CD4-positive, CD25-positive, alpha-beta regulatory T cell (primary cell): ENCODE data around the gene CAD. TPM values are rescaled to one million over a fixed set of nuclear protein-coding genes. Genes with fewer than 3 reads are reported as not detected.
"Not testable (repeated sequence)": the region's sequence is repeated elsewhere in the genome, so short reads cannot be mapped to it uniquely, and the experiment has no call there.

ENCODE experiments used
- ATAC-seq, 2 donors: fragments of 150-1000 bp; cut with Tn5 transposase; one replicate each; pipeline ENCODE4 v1.10.0; 2021; ENCODE audit warnings: low read depth in 2 of 2, moderate number of reproducible peaks in 2 of 2, moderate library complexity in 1 of 2
- DNase-seq, 3 donors: peaks; one replicate each; pipeline versions ENCODE4 v3.0.0 to v3.0.0-alpha.2; 2012 to 2022; ENCODE audit warnings: mixed read lengths in 1 of 3
- H3K27ac ChIP-seq: one replicate; pipeline ENCODE4 v1.7.0; 2013; ENCODE audit warnings: mild to moderate bottlenecking, low read length; ENCODE audit not compliant: insufficient read depth, poor library complexity, severe bottlenecking
- H3K27me3 ChIP-seq: one replicate; pipeline ENCODE4 v1.7.0; 2013; ENCODE audit warnings: low read length; ENCODE audit not compliant: control insufficient read depth, insufficient read depth
- H3K36me3 ChIP-seq: one replicate; pipeline ENCODE4 v1.7.0; 2013; ENCODE audit warnings: mild to moderate bottlenecking, low read length, moderate library complexity; ENCODE audit not compliant: control insufficient read depth, insufficient read depth
- H3K4me1 ChIP-seq: 2 replicates; pipeline ENCODE4 v1.7.0; 2013; ENCODE audit warnings: mild to moderate bottlenecking, low read length; ENCODE audit not compliant: insufficient read depth, control insufficient read depth, poor library complexity, severe bottlenecking
- H3K4me3 ChIP-seq: one replicate; pipeline ENCODE4 v1.7.0; 2013; ENCODE audit warnings: low read depth, mild to moderate bottlenecking, low read length, moderate library complexity
- H3K9me3 ChIP-seq, 2 experiments: 1 replicate in 1 of 2; 2 replicates in 1 of 2; pipeline ENCODE4 v1.7.0; 2013; ENCODE audit warnings: low read length in 2 of 2, mild to moderate bottlenecking in 1 of 2, moderate library complexity in 1 of 2; ENCODE audit not compliant: control insufficient read depth in 2 of 2
- H3K27ac Mint-ChIP-seq, 3 donors: one replicate each; pipeline ENCODE4 v1.8.0; 2020 to 2022; ENCODE audit warnings: mild to moderate bottlenecking in 3 of 3, mixed read lengths in 3 of 3, moderate library complexity in 2 of 3
- H3K27me3 Mint-ChIP-seq: one replicate; pipeline ENCODE4 v1.8.0; 2022; ENCODE audit warnings: mild to moderate bottlenecking, mixed read lengths
- H3K36me3 Mint-ChIP-seq: one replicate; pipeline ENCODE4 v1.8.0; 2020; ENCODE audit warnings: mixed read lengths
- H3K4me1 Mint-ChIP-seq, 4 donors: one replicate each; pipeline ENCODE4 v1.8.0; 2020 to 2022; ENCODE audit warnings: mixed read lengths in 4 of 4, mild to moderate bottlenecking in 1 of 4
- H3K4me3 Mint-ChIP-seq, 4 donors: one replicate each; pipeline ENCODE4 v1.8.0; 2020 to 2022; ENCODE audit warnings: mild to moderate bottlenecking in 4 of 4, mixed read lengths in 4 of 4, moderate library complexity in 3 of 4
- H3K9me3 Mint-ChIP-seq, 7 donors: one replicate each; pipeline ENCODE4 v1.8.0; 2020 to 2022; ENCODE audit warnings: mixed read lengths in 7 of 7, mild to moderate bottlenecking in 3 of 7, moderate library complexity in 2 of 7
- polyA plus RNA-seq, 4 donors: library from polyadenylated mRNA; unstranded; fragments of 300-500 nt; fragmentation: Illumina TruSeq; gene quantifications; one replicate each; pipeline ENCODE4 v1.2.3, GENCODE V29; 2021
- total RNA-seq: library from RNA; stranded (reverse); gene quantifications from one replicate; pipeline ENCODE4 v1.2.3, GENCODE V29; 2022

Gene CAD
- total RNA-seq (27.4 TPM), polyA plus RNA-seq (10 to 100 TPM; 12.2 to 18.4 (median 13.8) TPM)

- peaks cover 30% of the 10 kb centered on the region for H3K4me1 ChIP-seq
- Mint-ChIP-seq H3K4me3 (peak within 1 kb of the TSS; percentile 95 to 99 (median 98)), H3K27me3 (peaks cover 4% of the 10 kb centered on the region), H3K27ac (peak within 1 kb of the TSS; percentile 92 to 95 (median 95)), H3K36me3 (peaks cover 19% of the 10 kb centered on the region), H3K4me1 (peaks cover 10 to 56% (median 39%) of the 10 kb centered on the region in 4 donors), H3K9me3 (peaks cover 0 to 1% (median 0%) of the 10 kb centered on the region in 7 donors)
- ATAC-seq, result peak; percentile 84 to 85
- peaks cover 17% of the 10 kb centered on the region for H3K36me3 ChIP-seq
- peak within 1 kb of the TSS; percentile 79 for H3K4me3 ChIP-seq
- H3K27me3 ChIP-seq, result no peaks in the 10 kb centered on the region
- no peaks in the 10 kb centered on the region for H3K9me3 ChIP-seq
- H3K27ac ChIP-seq, result peak within 1 kb of the TSS; percentile 84
- DNase-seq, result peak; percentile 79 to 92 (median 80)
These were observed at the start of gene CAD for GRCh38 chr2:27217173-27218121. Gene CAD (plus strand): TSS chr2:27217369. CDS start chr2:27217552, 183 bp downstream.

DNA sequence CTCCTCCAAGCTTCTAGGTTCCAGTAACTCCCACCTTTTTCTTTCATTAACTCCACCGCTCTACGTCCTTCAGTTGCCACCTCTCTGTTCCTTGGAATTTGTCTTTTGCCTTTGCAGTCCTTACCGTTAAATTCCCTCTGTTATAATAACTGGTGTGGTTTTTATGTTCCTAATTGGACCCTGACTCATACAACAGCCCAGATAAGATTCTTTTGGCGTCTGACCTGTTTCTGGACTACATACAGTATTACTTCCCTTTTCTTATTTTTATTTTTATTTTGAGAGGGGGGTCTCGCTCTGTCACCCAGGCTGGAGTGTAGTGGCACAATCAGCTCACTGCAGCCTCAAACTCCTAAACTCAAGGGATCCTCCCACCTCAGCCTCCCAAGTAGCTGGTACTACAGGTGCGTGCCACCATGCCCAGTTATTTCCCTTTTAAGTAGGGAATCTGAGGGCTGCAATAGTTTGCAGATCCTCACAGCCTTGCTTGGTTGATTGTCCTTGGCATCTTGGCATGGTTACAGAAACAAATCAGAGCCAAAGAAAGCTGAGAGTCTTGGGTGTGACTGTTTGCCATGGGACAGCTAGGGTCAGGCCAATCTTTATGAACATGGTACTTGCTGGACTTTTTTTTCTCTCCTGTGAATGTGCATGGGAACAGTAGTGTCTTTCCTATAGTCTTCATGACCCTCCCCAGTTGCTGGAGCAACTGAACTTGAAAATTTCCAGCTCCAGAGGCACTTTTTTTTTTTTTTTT is 46.4 kb upstream of the CAD start:
- Mint-ChIP-seq H3K27me3 (peaks cover 26% of the 10 kb centered on the region), H3K4me1 (peaks cover 0 to 2% (median 1%) of the 10 kb centered on the region in 4 donors), H3K9me3 (peaks cover 0 to 1% (median 0%) of the 10 kb centered on the region in 7 donors), H3K36me3 (no peaks in the 10 kb centered on the region), H3K27ac (peak overlapping the region in 1 of 3 donors; percentile 15), H3K4me3 (no peak overlapping the region)
- no peak overlapping the region for H3K27ac ChIP-seq
- peaks cover 4% of the 10 kb centered on the region for H3K4me1 ChIP-seq
- peaks cover 11% of the 10 kb centered on the region for H3K27me3 ChIP-seq
- no peaks in the 10 kb centered on the region for H3K36me3 ChIP-seq
- no peaks in the 10 kb centered on the region for H3K9me3 ChIP-seq
- no peak for ATAC-seq
- DNase-seq, result no peak
- no peak overlapping the region for H3K4me3 ChIP-seq

DNA sequence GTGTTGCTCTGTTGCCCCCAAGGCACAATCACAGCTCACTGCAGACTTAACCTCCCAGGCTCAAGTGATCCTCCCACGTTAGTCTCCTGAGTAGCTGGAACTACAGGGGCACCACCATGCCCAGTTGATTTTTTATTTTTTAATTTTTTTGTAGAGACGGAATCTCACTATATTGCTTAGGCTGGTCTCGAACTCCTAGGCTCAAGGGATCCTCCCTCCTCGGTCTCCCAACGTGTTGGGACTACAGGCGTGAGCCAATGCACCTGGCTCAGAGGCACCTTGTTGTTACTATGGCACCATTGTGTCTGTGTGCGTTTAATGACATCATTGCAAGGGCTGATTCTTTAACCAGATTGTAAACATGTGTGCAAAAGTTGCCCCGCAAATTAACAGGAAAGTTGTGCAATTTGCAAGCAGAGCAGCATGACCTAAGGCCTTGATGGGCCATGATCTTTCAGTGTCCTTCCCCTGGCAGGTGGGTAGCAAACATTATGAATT is 45.8 kb upstream of the CAD start:
- peaks cover 11% of the 10 kb centered on the region for H3K27me3 ChIP-seq
- peaks cover 26% of the 10 kb centered on the region for H3K27me3 Mint-ChIP-seq
- DNase-seq, result no peak

GRCh38 chr2:27174638-27175037 is 42.5 kb upstream of the CAD start:
- no peak for ATAC-seq
- H3K36me3 Mint-ChIP-seq, result no peaks in the 10 kb centered on the region
- H3K4me1 Mint-ChIP-seq, result peaks cover 0 to 2% (median 1%) of the 10 kb centered on the region in 4 donors
- Histone ChIP-seq H3K27me3 (peaks cover 23% of the 10 kb centered on the region), H3K9me3 (no peaks in the 10 kb centered on the region), H3K4me1 (peaks cover 4% of the 10 kb centered on the region), H3K36me3 (no peaks in the 10 kb centered on the region), H3K4me3 (no peak overlapping the region), H3K27ac (no peak overlapping the region)
- H3K27ac Mint-ChIP-seq, result no peak overlapping the region
- peaks cover 29% of the 10 kb centered on the region for H3K27me3 Mint-ChIP-seq
- no peak for DNase-seq
- H3K9me3 Mint-ChIP-seq, result no peaks in the 10 kb centered on the region
- no peak overlapping the region for H3K4me3 Mint-ChIP-seq

More for the DNA sequence above, 45.8 kb upstream of the CAD start:
- Mint-ChIP-seq H3K27ac (no peak overlapping the region), H3K36me3 (no peaks in the 10 kb centered on the region), H3K4me3 (no peak overlapping the region), H3K4me1 (peaks cover 0 to 2% (median 1%) of the 10 kb centered on the region in 4 donors), H3K9me3 (peaks cover 0 to 1% (median 0%) of the 10 kb centered on the region in 7 donors)
- no peak overlapping the region for H3K27ac ChIP-seq
- no peaks in the 10 kb centered on the region for H3K9me3 ChIP-seq
- no peak for ATAC-seq
- H3K4me3 ChIP-seq, result no peak overlapping the region
- H3K4me1 ChIP-seq, result peaks cover 4% of the 10 kb centered on the region
- H3K36me3 ChIP-seq, result no peaks in the 10 kb centered on the region

DNA sequence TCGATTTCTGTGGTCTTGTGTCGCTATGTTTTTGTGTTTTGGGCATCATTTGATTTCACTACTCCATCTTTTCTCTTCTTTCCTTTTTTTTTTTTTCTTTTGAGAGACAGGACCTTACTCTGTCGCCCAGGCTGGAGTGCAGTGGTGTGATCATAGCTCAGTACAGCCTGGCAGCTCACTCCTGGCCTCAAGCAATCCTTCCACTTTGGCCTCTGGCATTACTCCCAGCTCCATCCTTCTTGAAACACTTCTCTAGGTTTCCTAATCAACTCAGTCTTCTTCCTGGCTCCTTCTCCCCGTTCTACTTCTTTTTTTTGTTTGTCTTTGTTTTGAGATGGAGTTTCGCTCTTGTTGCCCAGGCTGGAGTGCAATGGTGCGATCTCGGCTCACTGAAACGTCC is 41.8 kb upstream of the CAD start:
- Histone ChIP-seq H3K4me3 (no peak overlapping the region), H3K4me1 (no peaks in the 10 kb centered on the region), H3K27ac (no peak overlapping the region), H3K36me3 (no peaks in the 10 kb centered on the region), H3K27me3 (peaks cover 26% of the 10 kb centered on the region), H3K9me3 (no peaks in the 10 kb centered on the region)
- Mint-ChIP-seq H3K4me3 (no peak overlapping the region), H3K36me3 (no peaks in the 10 kb centered on the region), H3K27me3 (peaks cover 29% of the 10 kb centered on the region), H3K4me1 (peaks cover 0 to 2% (median 0%) of the 10 kb centered on the region in 4 donors), H3K27ac (no peak overlapping the region), H3K9me3 (no peaks in the 10 kb centered on the region)
- ATAC-seq (no peak), DNase-seq (no peak)

DNA sequence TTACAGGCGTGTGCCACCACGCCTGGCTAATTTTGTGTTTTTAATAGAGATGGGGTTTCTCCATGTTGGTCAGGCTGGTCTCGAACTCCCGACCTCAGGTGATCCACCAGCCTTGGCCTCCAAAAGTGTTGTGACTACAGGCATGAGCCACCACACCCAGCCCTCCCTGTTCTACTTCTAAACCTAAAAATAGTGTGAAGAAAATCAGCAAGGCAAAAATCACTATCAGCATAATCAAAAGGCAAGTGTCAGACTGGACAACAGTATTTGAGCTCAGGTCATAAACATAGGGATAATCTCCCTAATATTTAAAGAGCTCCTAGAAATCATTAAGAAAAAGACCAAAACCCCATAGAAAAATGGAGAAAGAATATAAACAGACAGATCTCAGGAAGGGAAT is 41.4 kb upstream of the CAD start:
- H3K27ac ChIP-seq, H3K9me3 ChIP-seq, H3K27ac Mint-ChIP-seq, ATAC-seq, H3K36me3 ChIP-seq, H3K36me3 Mint-ChIP-seq, H3K9me3 Mint-ChIP-seq, H3K4me1 ChIP-seq, H3K4me3 Mint-ChIP-seq, H3K4me1 Mint-ChIP-seq, H3K4me3 ChIP-seq, DNase-seq: not testable (repeated sequence)
- peaks cover 32% of the 10 kb centered on the region for H3K27me3 Mint-ChIP-seq
- peaks cover 25% of the 10 kb centered on the region for H3K27me3 ChIP-seq

DNA sequence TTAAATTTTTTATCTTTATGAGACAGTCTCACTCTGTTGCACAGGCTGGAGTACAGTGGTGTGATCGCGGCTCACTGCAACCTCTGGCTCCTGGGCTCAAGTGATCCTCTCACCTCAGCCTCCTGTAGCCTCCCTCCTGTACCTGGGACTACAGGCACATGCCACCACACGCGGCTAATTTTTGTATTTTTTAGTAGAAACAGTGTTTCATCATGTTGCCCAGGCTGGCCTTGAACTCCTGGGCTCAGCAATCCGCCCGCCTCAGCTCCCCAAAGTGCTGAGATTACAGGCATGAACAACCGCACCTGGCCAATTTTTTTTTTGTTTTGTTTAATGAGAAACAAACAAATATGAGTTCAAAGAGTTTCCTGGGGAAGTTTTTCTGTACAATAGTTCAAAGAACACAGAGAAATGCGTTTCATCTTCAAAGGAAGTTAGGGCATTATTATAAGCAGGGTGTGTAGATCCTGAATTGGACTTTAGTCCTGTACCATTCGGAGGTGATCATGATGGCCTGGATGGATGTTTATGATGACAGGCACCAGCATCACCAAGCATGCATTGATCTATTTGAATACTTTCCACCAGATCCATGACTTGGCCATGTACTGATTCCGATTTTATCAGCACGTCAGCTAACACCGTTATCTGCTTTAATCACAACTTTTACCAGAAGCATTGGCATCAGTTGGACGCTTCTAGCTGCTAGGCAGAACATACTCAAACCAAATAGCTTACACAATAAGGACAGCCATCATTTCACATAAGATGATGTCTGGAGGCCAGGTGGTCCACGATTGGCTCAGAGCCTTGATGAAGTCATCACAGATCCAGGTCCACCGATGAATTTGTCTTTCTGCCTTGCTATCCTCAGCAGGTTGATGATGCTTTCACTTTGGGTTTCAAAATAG is 39.5 kb upstream of the CAD start:
- H3K4me3 Mint-ChIP-seq, result no peak overlapping the region
- H3K27ac ChIP-seq, result no peak overlapping the region
- peaks cover 31% of the 10 kb centered on the region for H3K27me3 ChIP-seq
- ATAC-seq (no peak), DNase-seq (no peak)
- no peaks in the 10 kb centered on the region for H3K36me3 ChIP-seq
- no peak overlapping the region for H3K27ac Mint-ChIP-seq
- no peaks in the 10 kb centered on the region for H3K9me3 ChIP-seq
- H3K27me3 Mint-ChIP-seq, result peaks cover 49% of the 10 kb centered on the region
- H3K4me3 ChIP-seq, result no peak overlapping the region
- H3K4me1 Mint-ChIP-seq, result no peaks in the 10 kb centered on the region
- no peaks in the 10 kb centered on the region for H3K4me1 ChIP-seq
- no peaks in the 10 kb centered on the region for H3K36me3 Mint-ChIP-seq
- H3K9me3 Mint-ChIP-seq, result no peaks in the 10 kb centered on the region
